ENCODE measurements around the gene NUP35.

DNA sequence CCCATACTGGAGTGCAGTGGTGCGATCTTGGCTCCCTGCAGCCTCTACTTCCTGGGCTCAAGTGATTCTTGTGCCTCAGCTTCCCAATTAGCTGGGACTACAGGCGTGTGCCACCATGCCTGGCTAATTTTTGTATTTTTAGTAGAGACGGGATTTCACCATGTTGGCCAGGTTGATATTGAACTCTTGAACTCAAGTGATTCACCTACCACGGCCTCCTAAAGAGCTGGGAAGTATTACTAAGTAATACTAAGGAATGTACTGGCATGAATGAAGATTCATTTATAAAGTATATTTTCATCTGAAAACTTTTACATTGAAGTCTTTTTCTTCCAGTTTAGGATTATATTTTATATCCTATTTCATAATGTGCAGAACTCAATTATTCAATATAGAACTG, 38.1 kb downstream of the NUP35 start:
- TF ChIP-seq CTCF (IDR thresholded peaks at IDR 0.05) = no peak
- TF ChIP-seq POLR2A (IDR thresholded peaks at IDR 0.05) = no peak
- no peak for TF ChIP-seq EP300 (IDR thresholded peaks at IDR 0.05)
